GM23338 (cell line): ENCODE data around the gene PLS1. TPM values are rescaled to one million over a fixed set of nuclear protein-coding genes. Genes with fewer than 3 reads are reported as not detected.
A peak's percentile ranks its signal among the peaks of the same experiment; 100 is the strongest.

ENCODE experiments used
- ATAC-seq: fragments of 200-7000 bp; cut with Tn5 transposase; 3 replicates; pipeline ENCODE4 v1.9.1; 2020
- DNase-seq: peaks from one replicate; pipeline ENCODE4 v3.0.0-alpha.2; 2015; ENCODE audit warnings: low spot score
- H2AFZ ChIP-seq: fragments of 200-600 bp; sonication (generic); 2 replicates; pipeline ENCODE4 v1.8.0; 2016; ENCODE audit warnings: antibody characterized with exemption, mild to moderate bottlenecking, moderate library complexity
- H3F3A ChIP-seq: fragments of 200-600 bp; sonication (generic); replicated peaks from 2 replicates; pipeline ENCODE4 v1.8.0; 2017; ENCODE audit warnings: antibody characterized with exemption, mixed run types, low read depth
- H3K27ac ChIP-seq: fragments of 200-600 bp; sonication (generic); 2 replicates; pipeline ENCODE4 v1.6.1; 2016; ENCODE audit warnings: low read depth
- H3K27me3 ChIP-seq: fragments of 200-600 bp; sonication (generic); 2 replicates; pipeline ENCODE4 v1.8.0; 2016; ENCODE audit warnings: mild to moderate bottlenecking, mixed run types, moderate library complexity; ENCODE audit not compliant: insufficient read depth
- H3K36me3 ChIP-seq: fragments of 200-600 bp; sonication (generic); 2 replicates; pipeline ENCODE4 v1.8.0; 2016; ENCODE audit warnings: mild to moderate bottlenecking; ENCODE audit not compliant: insufficient read depth
- H3K4me1 ChIP-seq: fragments of 200-600 bp; sonication (generic); 2 replicates; pipeline ENCODE4 v1.8.0; 2016; ENCODE audit warnings: mild to moderate bottlenecking, moderate library complexity; ENCODE audit not compliant: insufficient read depth
- H3K4me2 ChIP-seq: fragments of 200-600 bp; sonication (generic); 2 replicates; pipeline ENCODE4 v1.7.1; 2017; ENCODE audit warnings: mixed run types
- H3K4me3 ChIP-seq: fragments of 200-600 bp; sonication (generic); 2 replicates; pipeline ENCODE4 v1.6.1; 2016; ENCODE audit warnings: mixed run types
- H3K79me2 ChIP-seq: fragments of 200-600 bp; sonication (generic); replicated peaks from 2 replicates; pipeline ENCODE4 v1.8.0; 2017; ENCODE audit warnings: mild to moderate bottlenecking; ENCODE audit not compliant: insufficient read depth
- H3K9me2 ChIP-seq: fragments of 200-600 bp; sonication (generic); 2 replicates; pipeline ENCODE4 v1.8.0; 2017; ENCODE audit not compliant: insufficient read depth
- H4K20me1 ChIP-seq: fragments of 200-600 bp; sonication (generic); replicated peaks from 2 replicates; pipeline ENCODE4 v1.8.0; 2017; ENCODE audit warnings: mild to moderate bottlenecking; ENCODE audit not compliant: insufficient read depth
- H3K27ac Mint-ChIP-seq: 2 replicates; pipeline ENCODE4 v1.8.0; 2020; ENCODE audit warnings: inconsistent platforms, mild to moderate bottlenecking, moderate library complexity, mixed read lengths
- H3K27me3 Mint-ChIP-seq: 3 replicates; pipeline ENCODE4 v1.8.0; 2022; ENCODE audit warnings: low read depth, mild to moderate bottlenecking, moderate library complexity, mixed read lengths, inconsistent platforms; ENCODE audit not compliant: insufficient read depth, poor library complexity
- H3K36me3 Mint-ChIP-seq: 3 replicates; pipeline ENCODE4 v1.8.0; 2021; ENCODE audit warnings: low read depth, mild to moderate bottlenecking, inconsistent platforms, moderate library complexity, mixed read lengths
- H3K4me1 Mint-ChIP-seq: 3 replicates; pipeline ENCODE4 v1.8.0; 2020; ENCODE audit warnings: mild to moderate bottlenecking, inconsistent platforms, mixed read lengths
- H3K4me3 Mint-ChIP-seq: 3 replicates; pipeline ENCODE4 v1.8.0; 2021; ENCODE audit warnings: moderate library complexity, mild to moderate bottlenecking, inconsistent platforms, mixed read lengths
- H3K9me3 Mint-ChIP-seq: 3 replicates; pipeline ENCODE4 v1.8.0; 2020; ENCODE audit warnings: moderate library complexity, mild to moderate bottlenecking, inconsistent platforms, mixed read lengths
- CREB1 ChIP-seq: fragments of 250-450 bp; sonication (Bioruptor Pico); IDR thresholded peaks from 2 replicates; pipeline ENCODE4 v1.5.0; 2020; ENCODE audit warnings: low read depth, mild to moderate bottlenecking, moderate library complexity
- CTCF ChIP-seq, 2 experiments: fragments of 200-600 bp in 1 of 2; sonication (generic) in 1 of 2; conservative IDR thresholded peaks; 2 replicates each; pipeline versions ENCODE4 v1.5.1 to v1.6.1; 2016 to 2017; ENCODE audit warnings: antibody characterized with exemption in 2 of 2, low read depth in 2 of 2, mild to moderate bottlenecking in 2 of 2, moderate library complexity in 1 of 2
- ETS1 ChIP-seq: IDR thresholded peaks from 2 replicates; pipeline ENCODE4 v1.6.1; 2016; ENCODE audit warnings: antibody characterized with exemption
- EZH2 ChIP-seq: fragments of 200-600 bp; sonication (generic); IDR thresholded peaks from one replicate; pipeline ENCODE4 v1.8.0; 2017; ENCODE audit warnings: antibody characterized with exemption, mild to moderate bottlenecking, low read depth; ENCODE audit not compliant: unreplicated experiment
- EZH2phosphoT487 ChIP-seq: fragments of 200-600 bp; sonication (generic); IDR thresholded peaks from one replicate; pipeline ENCODE4 v1.8.1; 2018; ENCODE audit warnings: antibody characterized with exemption; ENCODE audit not compliant: unreplicated experiment
- JUNB ChIP-seq: IDR thresholded peaks from one replicate; pipeline ENCODE4 v1.6.1; 2016; ENCODE audit warnings: antibody characterized with exemption; ENCODE audit not compliant: unreplicated experiment
- NANOG ChIP-seq: IDR thresholded peaks from 2 replicates; pipeline ENCODE4 v1.6.1; 2016; ENCODE audit warnings: antibody characterized with exemption, borderline replicate concordance
- POLR2AphosphoS5 ChIP-seq: IDR thresholded peaks from 2 replicates; pipeline ENCODE4 v1.6.1; 2016; ENCODE audit warnings: antibody characterized with exemption, low read depth
- REST ChIP-seq: IDR thresholded peaks from one replicate; pipeline ENCODE4 v1.6.1; 2018; ENCODE audit warnings: antibody characterized with exemption; ENCODE audit not compliant: unreplicated experiment
- STAT1 ChIP-seq: IDR thresholded peaks from one replicate; pipeline ENCODE4 v1.6.1; 2016; ENCODE audit warnings: antibody characterized with exemption; ENCODE audit not compliant: unreplicated experiment
- ZNF114 ChIP-seq: fragments of 250-450 bp; sonication (Bioruptor Pico); IDR thresholded peaks from 2 replicates; pipeline ENCODE4 v1.5.0; 2020; ENCODE audit warnings: mild to moderate bottlenecking, moderate library complexity
- ZNF331 ChIP-seq: fragments of 250-450 bp; sonication (Bioruptor Pico); IDR thresholded peaks from 2 replicates; pipeline ENCODE4 v1.5.0; 2020; ENCODE audit warnings: low read depth, mild to moderate bottlenecking, moderate library complexity
- ZNF462 ChIP-seq: fragments of 250-450 bp; sonication (Bioruptor Pico); IDR thresholded peaks from 2 replicates; pipeline ENCODE4 v1.5.0; 2020; ENCODE audit warnings: mild to moderate bottlenecking, moderate library complexity
- polyA plus RNA-seq: library from polyadenylated mRNA; unstranded; fragments of >200 nt; fragmentation: Nextera tagmentation; extraction: Ambion mirVana; gene quantifications from 2 replicates; pipeline ENCODE4 v1.2.1, GENCODE V29; 2016
- total RNA-seq: library from RNA; depleted of rRNA; stranded (reverse); fragments of >200 nt; shearing (Covaris generic); gene quantifications from 2 replicates; pipeline ENCODE4 v1.2.3, GENCODE V29; 2014

The PLS1 gene
- total and polyA plus RNA-seq, 2 experiments from 2014 or later: 18.4 to 42.2 TPM

GRCh38 chr3:142624341-142625152, 28.4 kb downstream of the PLS1 start:
- Histone ChIP-seq H3K79me2 (no peaks in the 10 kb centered on the region), H3K9me2 (no peaks in the 10 kb centered on the region), H2AFZ (no peak overlapping the region), H3K4me3 (no peak overlapping the region), H3K27me3 (no peaks in the 10 kb centered on the region), H3K4me1 (peaks cover 6% of the 10 kb centered on the region; the same call in 1 of the 2 replicates), H4K20me1 (peaks cover 3% of the 10 kb centered on the region; the same call in 1 of the 2 replicates), H3K27ac (no peak overlapping the region; the same call in 1 of the 2 replicates), H3K36me3 (no peaks in the 10 kb centered on the region), H3F3A (no peaks in the 10 kb centered on the region), H3K4me2 (no peak overlapping the region)
- H3K4me3 Mint-ChIP-seq: no peak overlapping the region
- ATAC-seq (no peak), DNase-seq (no peak)
- H3K9me3 Mint-ChIP-seq: no peaks in the 10 kb centered on the region
- TF ChIP-seq STAT1 (no peak), NANOG (no peak), EZH2phosphoT487 (no peak), JUNB (no peak), ETS1 (no peak), REST (no peak), EZH2 (no peak), POLR2AphosphoS5 (no peak), ZNF462 (no peak), CREB1 (CRISPR knock-in tag) (no peak), ZNF331 (CRISPR knock-in tag) (no peak), CTCF (conservative IDR thresholded peaks at IDR 0.05; ENCODE audit: low read depth in 2 of 2) (no peak), ZNF114 (CRISPR knock-in tag) (no peak)
- no peaks in the 10 kb centered on the region for H3K27me3 Mint-ChIP-seq
- peaks cover 17% of the 10 kb centered on the region; the same call in 2 of the 3 replicates for H3K4me1 Mint-ChIP-seq
- H3K27ac Mint-ChIP-seq: 0 out of 2 replicates have a peak overlapping the region, but pooled peaks have one; percentile 49
- H3K36me3 Mint-ChIP-seq: no peaks in the 10 kb centered on the region
